GM12878 (cell line): Measurements from ENCODE around the gene TP53RK. TPM values are rescaled to one million over a fixed set of nuclear protein-coding genes. Genes with fewer than 3 reads are reported as not detected.

Experiments
- E2F8 ChIP-seq: fragments of 450-650 bp; IDR thresholded peaks from 2 replicates; pipeline ENCODE4 v1.6.1; 2018; ENCODE audit warnings: mild to moderate bottlenecking, low read depth, moderate library complexity; ENCODE audit not compliant: partially characterized antibody
- TCF7 ChIP-seq: IDR thresholded peaks from 2 replicates; pipeline ENCODE4 v1.6.1; 2014; ENCODE audit warnings: antibody characterized with exemption, borderline replicate concordance
- polyA plus RNA-seq, 11 experiments: library from polyadenylated mRNA; depleted of rRNA in 4 of 11; unstranded in 6 of 11; stranded (reverse) in 5 of 11; fragments of >200 nt; fragmentation: Nextera tagmentation in 4 of 11; fragmentation: Illumina TruSeq in 1 of 11; extraction: Ambion mirVana in 4 of 11; extraction: Trizol in 1 of 11; gene quantifications; 1 replicate in 1 of 11; 2 replicates in 10 of 11; pipeline versions ENCODE4 v1.2.1 to v1.2.3, GENCODE V29; 2011 to 2016; ENCODE audit warnings: inconsistent platforms in 2 of 11, missing spikeins in 2 of 11, low read depth in 1 of 11
- total RNA-seq, 4 experiments: library from RNA; depleted of rRNA in 3 of 4; stranded (reverse); fragments of >200 nt in 3 of 4; fragmentation: Illumina TruSeq in 1 of 4; extraction: Trizol in 1 of 4; gene quantifications; 2 replicates each; pipeline versions ENCODE4 v1.2.1 to v1.2.3, GENCODE V29; 2013 to 2021
- TF ChIP-seq, protein P1 (sequence below): IDR thresholded peaks from 2 replicates; pipeline ENCODE4 v1.6.1; 2012; ENCODE audit warnings: mild to moderate bottlenecking, low read depth, low read length

Gene TP53RK
- total and polyA plus RNA-seq, 10 of the 15 experiments (the other 5 are each of a cell fraction or from before 2014, with no cell fraction given) = 3.8 to 23.1 (median 16.1) TPM

DNA sequence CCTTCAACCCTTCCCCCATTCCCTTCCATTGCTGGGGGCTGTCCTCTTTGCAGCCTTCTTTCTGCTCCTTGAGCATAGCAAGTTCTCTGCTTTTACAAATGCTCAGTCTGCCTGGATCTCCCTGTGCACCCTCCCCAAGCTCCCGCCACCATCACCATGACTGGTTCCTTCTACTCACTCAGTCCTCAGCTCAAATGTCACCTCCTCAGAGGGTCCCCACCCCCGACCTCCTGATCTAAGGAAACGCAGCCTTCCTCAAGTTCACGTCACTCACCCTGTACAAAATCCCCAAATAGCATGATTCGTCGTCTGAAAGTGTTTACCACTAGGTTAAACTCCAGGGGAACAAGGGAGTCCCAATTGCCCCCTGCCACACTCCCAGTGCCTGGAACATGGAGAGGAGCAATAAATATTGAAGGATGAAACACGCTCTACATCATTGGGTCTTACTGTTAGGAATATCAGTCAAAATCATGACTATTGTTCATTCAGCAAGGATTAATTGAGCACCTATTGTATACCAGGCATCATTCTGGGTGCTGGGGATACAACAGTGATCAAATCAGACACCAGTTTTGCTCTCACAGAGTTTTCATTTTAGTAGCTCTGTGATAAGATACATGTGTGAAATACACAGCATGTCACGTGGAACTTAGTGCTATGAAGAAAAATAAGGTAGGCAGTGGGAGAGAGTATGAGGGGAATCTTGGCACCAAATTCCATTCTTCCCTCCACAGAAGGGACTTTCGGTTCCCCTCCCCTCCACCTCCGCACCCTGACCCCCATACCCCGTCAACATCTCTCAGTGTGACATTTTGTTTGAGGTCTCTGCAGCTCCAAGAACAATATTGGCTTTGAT lies 15.6 kb downstream of the TP53RK start (continued):
- no peak for TF ChIP-seq E2F8
- TF ChIP-seq, protein P1, sequence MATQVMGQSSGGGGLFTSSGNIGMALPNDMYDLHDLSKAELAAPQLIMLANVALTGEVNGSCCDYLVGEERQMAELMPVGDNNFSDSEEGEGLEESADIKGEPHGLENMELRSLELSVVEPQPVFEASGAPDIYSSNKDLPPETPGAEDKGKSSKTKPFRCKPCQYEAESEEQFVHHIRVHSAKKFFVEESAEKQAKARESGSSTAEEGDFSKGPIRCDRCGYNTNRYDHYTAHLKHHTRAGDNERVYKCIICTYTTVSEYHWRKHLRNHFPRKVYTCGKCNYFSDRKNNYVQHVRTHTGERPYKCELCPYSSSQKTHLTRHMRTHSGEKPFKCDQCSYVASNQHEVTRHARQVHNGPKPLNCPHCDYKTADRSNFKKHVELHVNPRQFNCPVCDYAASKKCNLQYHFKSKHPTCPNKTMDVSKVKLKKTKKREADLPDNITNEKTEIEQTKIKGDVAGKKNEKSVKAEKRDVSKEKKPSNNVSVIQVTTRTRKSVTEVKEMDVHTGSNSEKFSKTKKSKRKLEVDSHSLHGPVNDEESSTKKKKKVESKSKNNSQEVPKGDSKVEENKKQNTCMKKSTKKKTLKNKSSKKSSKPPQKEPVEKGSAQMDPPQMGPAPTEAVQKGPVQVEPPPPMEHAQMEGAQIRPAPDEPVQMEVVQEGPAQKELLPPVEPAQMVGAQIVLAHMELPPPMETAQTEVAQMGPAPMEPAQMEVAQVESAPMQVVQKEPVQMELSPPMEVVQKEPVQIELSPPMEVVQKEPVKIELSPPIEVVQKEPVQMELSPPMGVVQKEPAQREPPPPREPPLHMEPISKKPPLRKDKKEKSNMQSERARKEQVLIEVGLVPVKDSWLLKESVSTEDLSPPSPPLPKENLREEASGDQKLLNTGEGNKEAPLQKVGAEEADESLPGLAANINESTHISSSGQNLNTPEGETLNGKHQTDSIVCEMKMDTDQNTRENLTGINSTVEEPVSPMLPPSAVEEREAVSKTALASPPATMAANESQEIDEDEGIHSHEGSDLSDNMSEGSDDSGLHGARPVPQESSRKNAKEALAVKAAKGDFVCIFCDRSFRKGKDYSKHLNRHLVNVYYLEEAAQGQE = no peak
- TF ChIP-seq TCF7 = no peak
